ENCODE measurements around the gene CADM1.

DNA sequence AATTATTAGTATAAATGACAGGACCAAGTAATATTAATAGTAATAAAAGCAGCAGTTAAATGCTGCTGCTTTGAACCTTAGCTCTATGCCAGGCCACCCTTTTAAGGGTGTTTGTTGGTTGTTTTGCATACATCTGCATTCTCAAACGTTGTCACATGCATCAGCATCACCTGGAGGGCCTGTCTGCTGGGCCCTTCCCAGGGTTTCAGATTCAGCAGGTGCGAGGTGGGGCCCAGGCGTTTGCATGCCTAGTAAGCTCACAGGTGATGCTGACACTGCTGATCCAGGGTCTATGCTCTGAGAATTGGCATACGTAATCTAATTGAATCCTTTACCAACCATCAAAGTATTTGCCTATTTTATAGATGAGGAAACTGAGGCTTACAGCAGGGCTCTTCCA is 246.5 kb downstream of the CADM1 start:
- TF ChIP-seq, protein P1, sequence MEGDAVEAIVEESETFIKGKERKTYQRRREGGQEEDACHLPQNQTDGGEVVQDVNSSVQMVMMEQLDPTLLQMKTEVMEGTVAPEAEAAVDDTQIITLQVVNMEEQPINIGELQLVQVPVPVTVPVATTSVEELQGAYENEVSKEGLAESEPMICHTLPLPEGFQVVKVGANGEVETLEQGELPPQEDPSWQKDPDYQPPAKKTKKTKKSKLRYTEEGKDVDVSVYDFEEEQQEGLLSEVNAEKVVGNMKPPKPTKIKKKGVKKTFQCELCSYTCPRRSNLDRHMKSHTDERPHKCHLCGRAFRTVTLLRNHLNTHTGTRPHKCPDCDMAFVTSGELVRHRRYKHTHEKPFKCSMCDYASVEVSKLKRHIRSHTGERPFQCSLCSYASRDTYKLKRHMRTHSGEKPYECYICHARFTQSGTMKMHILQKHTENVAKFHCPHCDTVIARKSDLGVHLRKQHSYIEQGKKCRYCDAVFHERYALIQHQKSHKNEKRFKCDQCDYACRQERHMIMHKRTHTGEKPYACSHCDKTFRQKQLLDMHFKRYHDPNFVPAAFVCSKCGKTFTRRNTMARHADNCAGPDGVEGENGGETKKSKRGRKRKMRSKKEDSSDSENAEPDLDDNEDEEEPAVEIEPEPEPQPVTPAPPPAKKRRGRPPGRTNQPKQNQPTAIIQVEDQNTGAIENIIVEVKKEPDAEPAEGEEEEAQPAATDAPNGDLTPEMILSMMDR (IDR thresholded peaks at IDR 0.05) = no peak
- no peak for TF ChIP-seq POLR2A (IDR thresholded peaks at IDR 0.05)
